ENCODE measurements around the gene RTP2.

Gene RTP2

GRCh38 chr3:187665764-187666402 is 36.5 kb downstream of the RTP2 start:
- DNase-seq, result no peak

DNA sequence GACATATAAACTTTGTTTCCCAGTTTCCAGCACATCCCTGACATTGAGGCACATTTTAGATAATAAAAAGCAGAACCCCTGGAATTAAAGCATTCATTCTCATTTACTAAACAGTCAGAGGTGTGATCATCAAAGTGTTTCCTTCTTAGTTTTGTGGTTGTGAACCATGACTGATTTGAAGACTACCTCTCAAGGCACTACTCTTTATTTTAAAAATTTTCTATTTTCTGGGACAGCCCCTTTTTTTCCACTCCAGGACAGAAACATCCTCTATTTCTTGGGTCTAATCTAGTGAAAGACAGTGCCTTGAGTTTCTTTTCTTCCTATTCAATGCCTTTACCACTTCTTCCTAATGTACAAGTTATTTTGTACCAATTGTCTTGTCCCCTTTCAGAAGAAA is 37.3 kb downstream of the RTP2 start:
- DNase-seq, result no peak

DNA sequence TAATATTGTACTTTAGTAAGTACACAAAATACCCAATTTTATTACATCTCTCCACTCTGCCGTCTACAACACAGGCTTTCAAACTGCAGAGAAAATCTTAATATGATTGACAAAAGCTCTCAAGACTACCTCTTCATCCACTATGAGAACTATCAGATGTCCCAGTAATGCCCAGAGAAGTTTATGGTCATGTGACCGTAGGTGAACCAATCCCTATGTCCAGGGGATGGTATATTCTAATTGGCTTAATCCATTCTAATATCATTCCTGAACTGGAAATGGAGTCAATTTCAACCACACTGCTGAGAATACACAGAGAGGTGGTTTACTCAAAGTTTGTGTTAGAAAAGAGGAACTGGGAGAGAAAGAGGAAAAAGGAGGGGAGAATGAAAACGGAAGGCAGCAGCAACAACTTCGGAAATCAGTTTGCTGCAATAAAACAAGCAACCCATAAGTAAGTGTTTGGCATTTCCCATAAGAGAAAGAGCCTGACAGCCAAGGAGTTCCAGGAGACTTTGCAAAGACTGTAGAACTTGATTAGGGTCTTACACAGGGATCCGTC is 39.4 kb downstream of the RTP2 start:
- DNase-seq, result no peak

GRCh38 chr3:187661267-187661666 is 41.1 kb downstream of the RTP2 start:
- no peak for DNase-seq

- no peak for DNase-seq
Observed at GRCh38 chr3:187651282-187651681, 51.1 kb downstream of the RTP2 start.

Measured in activated effector memory CD4-positive, alpha-beta T cell treated with anti-CD3 and anti-CD28 coated beads, Interleukin-2, amount 50 U/mL, for 16 hours (primary cell).